B cell (primary cell): ENCODE results near the gene QRFP.

ENCODE experiments used
- CTCF ChIP-seq: fragments of 200-600 bp; IDR thresholded peaks from one replicate; pipeline ENCODE4 v1.8.0; 2022; ENCODE audit warnings: antibody characterized with exemption, mild to moderate bottlenecking
- EZH2 ChIP-seq: IDR thresholded peaks from 2 replicates; pipeline ENCODE4 v1.6.1; 2012; ENCODE audit warnings: borderline replicate concordance, low read depth, mild to moderate bottlenecking, moderate library complexity, low read length; ENCODE audit not compliant: insufficient read depth, poor library complexity, severe bottlenecking

GRCh38 chr9:130890124-130890523, 6.5 kb downstream of the QRFP start:
- TF ChIP-seq EZH2, result no peak
- no peak for TF ChIP-seq CTCF
